Loucy (cell line): Measurements from ENCODE around the gene PAX3.

Experiments used
- EZH2phosphoT487 ChIP-seq: fragments of 200-600 bp; IDR thresholded peaks from 2 replicates; pipeline ENCODE4 v1.6.1; 2018; ENCODE audit warnings: antibody characterized with exemption, mild to moderate bottlenecking, moderate library complexity, borderline replicate concordance
- TF ChIP-seq, protein P1 (sequence below): fragments of 200-600 bp; sonication (generic); conservative IDR thresholded peaks from 2 replicates; pipeline ENCODE4 v1.5.1; 2014; ENCODE audit warnings: mild to moderate bottlenecking, antibody characterized with exemption, low read length

- TF ChIP-seq, protein P1, sequence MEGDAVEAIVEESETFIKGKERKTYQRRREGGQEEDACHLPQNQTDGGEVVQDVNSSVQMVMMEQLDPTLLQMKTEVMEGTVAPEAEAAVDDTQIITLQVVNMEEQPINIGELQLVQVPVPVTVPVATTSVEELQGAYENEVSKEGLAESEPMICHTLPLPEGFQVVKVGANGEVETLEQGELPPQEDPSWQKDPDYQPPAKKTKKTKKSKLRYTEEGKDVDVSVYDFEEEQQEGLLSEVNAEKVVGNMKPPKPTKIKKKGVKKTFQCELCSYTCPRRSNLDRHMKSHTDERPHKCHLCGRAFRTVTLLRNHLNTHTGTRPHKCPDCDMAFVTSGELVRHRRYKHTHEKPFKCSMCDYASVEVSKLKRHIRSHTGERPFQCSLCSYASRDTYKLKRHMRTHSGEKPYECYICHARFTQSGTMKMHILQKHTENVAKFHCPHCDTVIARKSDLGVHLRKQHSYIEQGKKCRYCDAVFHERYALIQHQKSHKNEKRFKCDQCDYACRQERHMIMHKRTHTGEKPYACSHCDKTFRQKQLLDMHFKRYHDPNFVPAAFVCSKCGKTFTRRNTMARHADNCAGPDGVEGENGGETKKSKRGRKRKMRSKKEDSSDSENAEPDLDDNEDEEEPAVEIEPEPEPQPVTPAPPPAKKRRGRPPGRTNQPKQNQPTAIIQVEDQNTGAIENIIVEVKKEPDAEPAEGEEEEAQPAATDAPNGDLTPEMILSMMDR, result no peak
- no peak for TF ChIP-seq EZH2phosphoT487
Observed at GRCh38 chr2:222248818-222249217, 50.0 kb downstream of the PAX3 start.
